IMR-90 (cell line): ENCODE measurements around the gene DUS1L. TPM values are rescaled to one million over a fixed set of nuclear protein-coding genes. Genes with fewer than 3 reads are reported as not detected.

ENCODE experiments used
- ATAC-seq: fragments of 200-7000 bp; cut with Tn5 transposase; 2 replicates; pipeline ENCODE4 v1.9.1; 2020; ENCODE audit warnings: low read depth, mild to moderate bottlenecking, moderate library complexity
- BruUV-seq: library from RNA; stranded (reverse); fragments of 400-500 nt; replicated peaks from 2 replicates; lab custom pipeline; 2021; lab: Mats Ljungman, UMichigan
- CTCF ChIA-PET: fragments of 300-600 bp; formaldehyde crosslinking; extraction: SDS; loops from one replicate; lab custom pipeline; 2021; ENCODE audit warnings: antibody characterized with exemption; lab: Yijun Ruan, JAX
- POLR2A ChIA-PET: fragments of 300-600 bp; sonication (Branson Sonifier 250); formaldehyde crosslinking; loops from one replicate; lab custom pipeline; 2022; ENCODE audit warnings: antibody characterized with exemption; ENCODE audit not compliant: unreplicated experiment; lab: Charles Lee
- DNase-seq: peaks from one replicate; pipeline ENCODE4 v3.0.0; 2013
- H2AFZ ChIP-seq: replicated peaks from 2 replicates; pipeline ENCODE3; 2013; ENCODE audit warnings: low read length, mild to moderate bottlenecking; ENCODE audit not compliant: poor library complexity
- H2AK5ac ChIP-seq: 2 replicates; pipeline ENCODE4 v1.6.1; 2013; ENCODE audit warnings: low read depth, low read length, inconsistent platforms
- H2AK9ac ChIP-seq: replicated peaks from 2 replicates; pipeline ENCODE3; 2013; ENCODE audit warnings: mild to moderate bottlenecking, low read depth, low read length, moderate library complexity; ENCODE audit not compliant: poor library complexity
- H2BK120ac ChIP-seq: 2 replicates; pipeline ENCODE4 v1.6.1; 2013; ENCODE audit warnings: low read depth, low read length, inconsistent platforms
- H2BK15ac ChIP-seq: 3 replicates; pipeline ENCODE4 v1.6.1; 2013; ENCODE audit warnings: low read depth, low read length, inconsistent platforms
- H2BK20ac ChIP-seq: 2 replicates; pipeline ENCODE4 v1.6.1; 2013; ENCODE audit warnings: low read depth, mild to moderate bottlenecking, inconsistent platforms, low read length, moderate library complexity
- H2BK5ac ChIP-seq: 2 replicates; pipeline ENCODE4 v1.6.1; 2013; ENCODE audit warnings: mild to moderate bottlenecking, low read depth, low read length, inconsistent platforms; ENCODE audit not compliant: poor library complexity, severe bottlenecking
- H3K14ac ChIP-seq: replicated peaks from 2 replicates; pipeline ENCODE4 v1.6.1; 2013; ENCODE audit warnings: low read depth, low read length, inconsistent platforms
- H3K18ac ChIP-seq: 2 replicates; pipeline ENCODE4 v1.6.1; 2013; ENCODE audit warnings: low read depth, low read length, control low read depth
- H3K23ac ChIP-seq: 2 replicates; pipeline ENCODE4 v1.6.1; 2013; ENCODE audit warnings: low read depth, low read length, inconsistent platforms
- H3K27ac ChIP-seq: 2 replicates; pipeline ENCODE4 v1.5.1; 2013; ENCODE audit warnings: mild to moderate bottlenecking, control low read depth, low read length; ENCODE audit not compliant: insufficient read depth
- H3K27me3 ChIP-seq: 2 replicates; pipeline ENCODE4 v1.6.1; 2013; ENCODE audit warnings: low read length; ENCODE audit not compliant: control insufficient read depth, insufficient read depth
- H3K36me3 ChIP-seq: 2 replicates; pipeline ENCODE4 v1.6.1; 2013; ENCODE audit warnings: low read length, mixed read lengths; ENCODE audit not compliant: control insufficient read depth, insufficient read depth
- H3K4ac ChIP-seq: 2 replicates; pipeline ENCODE4 v1.6.1; 2013; ENCODE audit warnings: low read depth, low read length, inconsistent platforms
- H3K4me1 ChIP-seq: 2 replicates; pipeline ENCODE4 v1.6.1; 2013; ENCODE audit warnings: low read length, mixed read lengths; ENCODE audit not compliant: control insufficient read depth, insufficient read depth
- H3K4me2 ChIP-seq: 2 replicates; pipeline ENCODE4 v1.6.1; 2013; ENCODE audit warnings: low read depth, mild to moderate bottlenecking, control low read depth, low read length, moderate library complexity
- H3K4me3 ChIP-seq: 2 replicates; pipeline ENCODE4 v1.5.1; 2013; ENCODE audit warnings: low read depth, mild to moderate bottlenecking, control low read depth, low read length, moderate library complexity; ENCODE audit not compliant: insufficient read depth
- H3K56ac ChIP-seq: 2 replicates; pipeline ENCODE4 v1.6.1; 2013; ENCODE audit warnings: low read length, inconsistent platforms; ENCODE audit not compliant: insufficient read depth; ENCODE audit errors: extremely low read depth
- H3K79me1 ChIP-seq, 2 experiments: 2 replicates each; pipeline ENCODE4 v1.6.1; 2013; ENCODE audit warnings: low read length in 2 of 2, inconsistent platforms in 1 of 2, low read depth in 1 of 2
- H3K9ac ChIP-seq: 2 replicates; pipeline ENCODE4 v1.6.1; 2013; ENCODE audit warnings: low read depth, low read length, control low read depth
- H3K9me1 ChIP-seq: 2 replicates; pipeline ENCODE4 v1.6.1; 2013; ENCODE audit warnings: low read length, inconsistent platforms; ENCODE audit not compliant: insufficient read depth
- H3K9me3 ChIP-seq: 2 replicates; pipeline ENCODE4 v1.6.1; 2013; ENCODE audit warnings: low read length; ENCODE audit not compliant: control insufficient read depth, insufficient read depth
- H4K20me1 ChIP-seq: 2 replicates; pipeline ENCODE4 v1.6.1; 2013; ENCODE audit warnings: low read length, inconsistent platforms; ENCODE audit not compliant: insufficient read depth
- H4K5ac ChIP-seq: 2 replicates; pipeline ENCODE4 v1.6.1; 2013; ENCODE audit warnings: mild to moderate bottlenecking, low read depth, low read length, control low read depth
- H4K8ac ChIP-seq, 2 experiments: 2 replicates each; pipeline ENCODE4 v1.6.1; 2013; ENCODE audit warnings: low read depth in 2 of 2, low read length in 2 of 2, control low read depth in 1 of 2, inconsistent platforms in 1 of 2
- H4K91ac ChIP-seq: 2 replicates; pipeline ENCODE4 v1.6.1; 2013; ENCODE audit warnings: low read depth, low read length, inconsistent platforms; ENCODE audit not compliant: insufficient read depth
- CEBPB ChIP-seq: IDR thresholded peaks from 2 replicates; pipeline ENCODE4 v1.6.1; 2012; ENCODE audit warnings: low read depth, low read length, improper control_type of control experiment
- CHD1 ChIP-seq: IDR thresholded peaks from 2 replicates; pipeline ENCODE4 v1.6.1; 2012; ENCODE audit warnings: low read depth, low read length, improper control_type of control experiment
- WGBS, 2 experiments: methylation state at CpG; one replicate each; pipeline versions ENCODE4 v1.1.5 to v1.1.7; 2013; ENCODE audit warnings: missing lambda C conversion rate in 2 of 2; ENCODE audit not compliant: insufficient read length in 1 of 2; ENCODE audit errors: extremely low coverage in 2 of 2; 5-methylcytosine and 5-hydroxymethylcytosine counted together
- dilution Hi-C: fragments of 300-500 bp; cut with HindIII; formaldehyde crosslinking; loops from one replicate; pipeline ENCODE4 v1.14.3; 2018; ENCODE audit warnings: low sequenced_read_pairs; ENCODE audit not compliant: unreplicated experiment
- in situ Hi-C: fragments of 300-500 bp; cut with MboI; formaldehyde crosslinking; loops from 3 replicates; pipeline ENCODE4 v1.14.3; 2019; ENCODE audit warnings: low sequenced_read_pairs, inconsistent platforms, mixed read lengths
- intact Hi-C: fragments of 100-400 bp; cut with micrococcal nuclease; formaldehyde crosslinking; loops from 2 replicates; pipeline ENCODE4 v1.10.0; 2022
- polyA plus RNA-seq, 3 experiments: library from polyadenylated mRNA; depleted of rRNA; stranded (reverse); fragments of >200 nt; gene quantifications; 2 replicates each; pipeline ENCODE4 v1.2.3, GENCODE V29; 2012; ENCODE audit warnings: low replicate concordance in 1 of 3
- total RNA-seq: library from RNA; depleted of rRNA; stranded (reverse); fragments of >200 nt; gene quantifications from 2 replicates; pipeline ENCODE4 v1.2.3, GENCODE V29; 2012

Gene DUS1L
- total and polyA plus RNA-seq, 2 of the 4 experiments (the other 2 are of a cell fraction): 29.0 to 76.9 TPM

GRCh38 chr17:82013772-82014321 is 51.8 kb downstream of the DUS1L start:
- H3K27me3 ChIP-seq: no peaks in the 10 kb centered on the region
- dilution Hi-C loops: no loop called here
- CTCF ChIA-PET: no interaction called here

More at GRCh38 chr17:82013772-82014321, 51.8 kb downstream of the DUS1L start:
- no peak overlapping the region for H3K9ac ChIP-seq
- H3K4ac ChIP-seq: no peak overlapping the region
- TF ChIP-seq CEBPB (no peak), CHD1 (no peak)
- H3K79me1 ChIP-seq: no peaks in the 10 kb centered on the region
- no peak overlapping the region for H2BK5ac ChIP-seq
- no peak overlapping the region for H3K4me3 ChIP-seq
- no peak overlapping the region for H4K8ac ChIP-seq
- DNase-seq (no peak), ATAC-seq (no peak)
- H2AK9ac ChIP-seq: peak overlapping the region; percentile 72
- no peaks in the 10 kb centered on the region for H3K9me1 ChIP-seq
- H2BK120ac ChIP-seq: no peak overlapping the region
- H3K18ac ChIP-seq: no peak overlapping the region
- intact Hi-C loops: no loop called here
- H3K9me3 ChIP-seq: no peaks in the 10 kb centered on the region
- POLR2A ChIA-PET: no interaction called here
- no peak overlapping the region for H4K91ac ChIP-seq
- H4K20me1 ChIP-seq: no peaks in the 10 kb centered on the region; the same call in 1 of the 2 replicates
- no peak overlapping the region for H2BK20ac ChIP-seq
- H2AK5ac ChIP-seq: 0 out of 2 replicates have a peak overlapping the region, but pooled peaks have one; percentile 16
- H4K5ac ChIP-seq: no peak overlapping the region
- WGBS, 2 experiments: 96% methylated on average over 12 of the region's 16 CpGs; no CpG with 5 or more reads in 1 of the 2 experiments
- H2BK15ac ChIP-seq: no peak overlapping the region
- H3K4me2 ChIP-seq: no peak overlapping the region
- H3K27ac ChIP-seq: no peak overlapping the region
- H3K14ac ChIP-seq: no peak overlapping the region
- in situ Hi-C loops: no loop called here
- H3K36me3 ChIP-seq: peaks cover 10% of the 10 kb centered on the region; the same call in 1 of the 2 replicates
- no peaks in the 10 kb centered on the region for H3K4me1 ChIP-seq
- no TSS peak for BruUV-seq
- H3K56ac ChIP-seq: no peak overlapping the region
- no peak overlapping the region for H2AFZ ChIP-seq
- H3K23ac ChIP-seq: no peak overlapping the region
